HG03521 (cell line): Measurements from ENCODE around the gene C2CD4A.

Experiments
- ATAC-seq: cut with Tn5 transposase; IDR thresholded peaks from one replicate; pipeline ENCODE4 v1.9.1; 2021; ENCODE audit warnings: mild to moderate bottlenecking, moderate library complexity; ENCODE audit not compliant: unreplicated experiment

Gene C2CD4A

DNA sequence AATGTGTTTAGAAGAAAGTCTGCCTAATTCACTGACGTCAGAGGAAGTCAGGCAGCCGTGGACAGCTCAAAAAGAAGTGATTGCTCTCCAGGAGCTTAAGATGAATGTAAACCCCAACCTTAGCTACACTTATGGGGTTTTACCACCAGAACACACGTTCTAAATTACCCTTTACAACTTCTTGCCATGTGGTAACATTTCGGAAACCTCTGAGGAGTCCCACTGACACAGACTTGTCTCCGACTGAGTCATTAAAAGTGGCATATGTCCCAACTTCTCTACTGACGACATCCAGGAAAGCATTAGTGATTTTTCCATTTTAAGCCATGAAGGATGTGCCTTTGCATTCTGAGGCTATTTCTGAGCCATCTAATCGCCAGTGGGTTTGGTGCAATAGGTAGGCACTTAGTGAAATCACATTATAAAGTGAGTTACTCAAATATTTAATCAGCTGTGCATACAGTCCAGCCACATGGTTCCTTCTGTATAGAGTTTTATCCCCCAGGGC lies 32.4 kb downstream of the C2CD4A start:
- ATAC-seq = no peak

DNA sequence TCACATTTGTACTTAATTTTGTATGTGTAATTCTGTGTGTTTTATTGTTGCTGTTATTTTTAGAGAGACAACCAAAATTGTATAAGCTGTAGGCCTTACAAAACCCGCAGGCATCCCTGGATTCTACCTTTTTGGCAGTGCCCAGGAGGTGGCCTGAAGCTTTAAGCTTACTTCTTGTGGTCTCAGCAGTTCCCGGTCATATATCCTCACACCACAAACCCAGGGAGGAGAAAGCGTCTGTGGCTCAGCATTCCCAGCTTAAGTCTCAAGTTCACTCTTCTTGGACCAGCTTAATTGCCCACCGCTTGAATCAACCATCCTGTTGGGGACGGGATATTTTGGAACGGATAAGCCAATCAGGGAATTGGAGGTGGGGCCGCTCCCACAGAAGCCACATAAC lies 36.7 kb downstream of the C2CD4A start:
- ATAC-seq = no peak

DNA sequence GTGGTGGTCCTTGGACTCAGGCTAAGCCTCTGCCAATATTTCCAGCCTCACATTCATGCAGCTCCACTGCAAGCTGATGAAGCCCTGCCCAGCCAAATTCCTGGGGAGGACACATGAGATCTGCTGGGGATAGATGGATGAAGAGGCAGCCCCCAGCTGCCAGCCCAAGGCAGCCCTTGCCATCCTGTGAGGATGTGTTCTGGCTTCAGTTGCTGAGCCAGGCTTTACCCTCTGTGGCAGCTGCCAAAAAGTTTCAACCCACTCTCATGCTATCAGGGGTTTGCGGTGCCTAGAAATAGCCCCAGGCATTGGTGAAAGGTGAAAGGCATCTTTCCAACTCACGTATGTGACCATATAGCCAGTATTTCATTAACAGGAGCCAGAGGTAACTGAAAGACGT lies 37.6 kb downstream of the C2CD4A start:
- ATAC-seq = no peak

DNA sequence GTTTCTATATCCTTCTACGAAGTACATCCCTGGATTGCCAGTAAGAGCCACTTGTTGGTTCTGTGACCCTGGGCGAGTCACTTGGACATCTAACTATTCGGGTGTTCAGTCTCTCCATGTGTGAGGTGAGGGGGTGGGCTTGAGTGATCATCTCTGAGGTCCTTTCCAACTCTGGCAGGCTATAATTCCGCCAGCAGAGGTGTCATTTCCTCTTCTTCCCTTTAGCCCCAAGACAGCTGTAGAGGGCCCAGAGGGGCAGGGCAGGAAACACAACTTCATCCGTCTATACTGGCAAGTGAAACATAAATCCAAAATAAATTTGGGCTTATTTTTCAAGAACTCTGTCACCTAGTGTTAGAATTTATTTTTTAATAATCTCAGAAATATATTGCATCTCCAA lies 38.1 kb downstream of the C2CD4A start:
- no peak for ATAC-seq

DNA sequence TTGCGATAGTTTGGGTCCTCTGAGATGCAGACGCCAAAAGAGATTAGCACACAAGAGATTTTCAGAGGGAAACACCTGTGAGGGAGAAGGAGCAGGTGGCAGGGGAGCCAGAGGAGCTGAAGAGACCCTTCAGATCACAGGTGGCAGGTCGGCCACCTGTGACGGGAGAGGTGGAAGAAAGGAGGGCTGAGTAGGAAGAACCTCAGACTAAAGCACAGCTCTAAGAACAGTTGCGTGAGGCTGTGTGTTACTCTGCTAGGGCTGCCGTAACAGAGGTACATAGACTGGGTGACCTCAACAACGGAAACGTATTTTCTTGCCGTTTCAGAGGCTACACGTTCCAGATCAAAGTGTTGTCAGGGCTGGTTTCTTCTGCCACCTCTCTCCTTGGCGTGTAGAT lies 38.5 kb downstream of the C2CD4A start:
- ATAC-seq = no peak

DNA sequence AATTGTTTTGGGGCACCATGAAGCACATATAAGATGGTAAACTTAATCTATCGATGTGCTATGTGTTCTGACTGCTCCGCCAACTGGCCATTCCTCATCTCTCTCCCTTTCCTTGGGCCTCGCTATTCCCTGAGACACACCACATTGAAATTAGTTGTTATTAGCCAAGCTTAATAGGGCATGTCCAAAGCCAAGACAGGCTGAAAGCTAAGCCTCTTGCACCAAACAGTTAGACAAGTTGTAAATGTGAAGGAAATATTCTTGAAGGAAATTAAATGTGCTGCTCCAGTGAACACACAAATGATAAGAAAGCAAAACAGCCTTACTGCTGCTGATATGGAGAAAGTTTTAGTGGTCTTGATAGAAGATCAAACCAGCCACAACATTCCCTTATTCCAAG lies 39.3 kb downstream of the C2CD4A start:
- no peak for ATAC-seq

DNA sequence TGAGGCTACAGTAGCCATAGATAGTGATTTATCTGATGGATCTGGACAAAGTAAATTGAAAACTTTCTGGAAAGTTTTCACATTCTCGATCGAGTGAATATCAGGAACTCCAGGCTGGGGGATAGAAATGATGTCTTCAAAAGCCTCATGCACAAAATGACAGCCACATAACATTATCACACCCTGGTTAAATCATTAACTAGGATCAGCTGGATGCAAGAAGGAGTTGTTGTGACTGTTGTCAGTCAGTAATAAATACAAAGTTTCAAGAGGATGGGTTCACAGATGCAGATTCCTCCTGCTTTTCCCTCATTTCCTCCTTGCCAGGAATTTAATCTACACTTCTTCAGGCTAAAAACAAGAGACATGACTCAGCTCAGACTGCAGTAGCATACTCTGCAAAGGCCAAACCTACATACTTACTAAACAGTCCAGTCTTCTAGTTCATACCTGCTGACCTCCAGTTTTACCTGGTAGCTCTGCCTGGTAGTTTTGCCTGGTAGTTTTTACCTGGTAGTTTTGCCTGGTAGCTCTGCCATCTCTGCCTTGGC lies 40.9 kb downstream of the C2CD4A start:
- no peak for ATAC-seq

DNA sequence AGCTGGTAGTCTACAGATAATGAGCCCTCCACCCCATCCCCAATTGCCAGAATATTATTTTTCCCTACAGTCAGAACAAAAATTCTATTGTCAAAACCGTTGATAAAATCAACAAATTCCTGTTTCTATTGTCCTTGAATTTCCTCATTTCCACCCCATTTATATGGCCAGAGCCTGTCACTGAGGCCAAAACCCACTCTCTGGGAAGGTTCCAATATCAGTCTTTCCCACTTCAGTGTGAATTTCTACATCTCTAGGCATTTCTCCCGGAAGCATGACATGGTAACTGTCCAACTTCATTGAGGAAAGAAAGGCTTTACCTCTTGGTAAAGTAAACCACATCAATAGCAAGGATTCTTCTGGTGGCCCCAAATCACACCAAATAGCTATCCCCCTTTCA lies 41.6 kb downstream of the C2CD4A start:
- no peak for ATAC-seq

DNA sequence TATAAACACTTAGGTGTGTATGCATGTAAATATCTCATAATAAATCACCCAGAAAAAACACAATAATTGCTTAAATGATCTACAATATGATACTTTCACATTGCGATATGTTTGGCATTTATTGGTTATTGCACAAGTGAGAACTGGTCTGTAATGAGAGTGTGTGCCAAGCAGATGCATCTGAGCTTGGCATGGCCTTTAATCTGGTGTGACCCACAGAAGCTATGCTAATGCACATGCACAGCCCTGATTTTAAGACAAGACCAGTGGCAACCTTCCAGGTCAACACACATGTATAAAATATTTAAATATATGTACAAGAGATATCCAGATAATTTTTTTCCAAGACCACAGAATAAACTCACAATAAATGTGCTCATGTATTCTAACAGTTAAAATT lies 42.7 kb downstream of the C2CD4A start:
- ATAC-seq = no peak

DNA sequence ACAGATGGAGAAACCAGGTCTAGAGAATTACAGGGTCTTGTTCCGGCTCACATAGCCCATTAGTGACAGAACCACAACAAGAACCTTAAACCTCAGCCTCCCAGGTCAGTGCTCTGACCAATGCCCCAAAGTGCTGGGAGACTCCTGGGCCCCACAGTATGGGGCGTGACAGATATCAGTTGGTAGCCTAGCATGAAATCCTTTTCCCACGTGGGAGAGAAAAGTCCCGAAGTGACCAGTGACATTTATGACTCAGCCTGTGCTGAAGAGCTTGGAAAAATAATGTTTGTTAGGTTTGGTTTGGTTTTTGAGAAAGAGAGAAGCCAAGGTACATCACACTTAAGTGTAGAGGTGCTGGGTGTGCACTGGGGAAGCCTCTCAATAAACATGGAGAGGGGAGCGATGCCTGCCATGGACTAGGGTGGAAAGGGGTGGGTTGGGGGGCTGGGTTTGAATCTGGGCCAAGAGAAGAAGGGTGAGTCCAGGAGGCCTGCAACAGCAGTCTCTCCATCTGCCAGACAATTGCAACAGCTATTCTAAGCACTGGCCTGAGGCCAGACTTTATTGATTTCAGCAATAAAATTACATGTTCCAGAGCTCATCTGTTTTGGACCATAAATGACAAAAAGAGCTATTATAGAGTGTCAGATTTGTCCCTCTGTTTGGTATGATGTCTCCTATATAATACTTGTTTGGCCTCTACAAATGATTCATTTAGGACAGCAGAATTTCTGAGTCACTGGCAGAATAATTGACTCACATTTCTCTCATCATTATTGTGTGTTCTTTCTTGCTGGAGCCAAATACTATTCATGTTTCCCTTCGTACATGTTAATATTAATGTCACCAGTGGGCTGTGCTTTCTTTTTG lies 43.4 kb downstream of the C2CD4A start:
- ATAC-seq = no peak

DNA sequence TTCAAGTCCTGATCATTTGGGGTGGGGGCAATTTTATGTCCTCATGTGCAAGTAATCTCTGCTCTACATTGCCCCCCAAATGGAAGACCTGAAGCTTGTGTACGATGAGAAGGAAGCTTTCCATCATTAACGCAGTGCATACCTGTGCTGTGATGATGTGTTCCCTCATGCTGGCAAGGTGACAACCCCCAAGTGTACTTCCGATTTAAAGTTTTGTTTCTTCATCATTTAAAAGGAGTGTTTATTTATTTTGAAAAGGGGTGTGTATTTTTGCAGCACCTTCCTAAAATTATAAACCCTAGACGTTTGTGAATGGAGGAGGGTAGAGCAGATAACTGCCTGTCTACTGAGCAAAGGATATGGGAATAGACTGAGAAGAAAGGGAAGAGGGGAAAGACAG lies 45.3 kb downstream of the C2CD4A start:
- no peak for ATAC-seq

DNA sequence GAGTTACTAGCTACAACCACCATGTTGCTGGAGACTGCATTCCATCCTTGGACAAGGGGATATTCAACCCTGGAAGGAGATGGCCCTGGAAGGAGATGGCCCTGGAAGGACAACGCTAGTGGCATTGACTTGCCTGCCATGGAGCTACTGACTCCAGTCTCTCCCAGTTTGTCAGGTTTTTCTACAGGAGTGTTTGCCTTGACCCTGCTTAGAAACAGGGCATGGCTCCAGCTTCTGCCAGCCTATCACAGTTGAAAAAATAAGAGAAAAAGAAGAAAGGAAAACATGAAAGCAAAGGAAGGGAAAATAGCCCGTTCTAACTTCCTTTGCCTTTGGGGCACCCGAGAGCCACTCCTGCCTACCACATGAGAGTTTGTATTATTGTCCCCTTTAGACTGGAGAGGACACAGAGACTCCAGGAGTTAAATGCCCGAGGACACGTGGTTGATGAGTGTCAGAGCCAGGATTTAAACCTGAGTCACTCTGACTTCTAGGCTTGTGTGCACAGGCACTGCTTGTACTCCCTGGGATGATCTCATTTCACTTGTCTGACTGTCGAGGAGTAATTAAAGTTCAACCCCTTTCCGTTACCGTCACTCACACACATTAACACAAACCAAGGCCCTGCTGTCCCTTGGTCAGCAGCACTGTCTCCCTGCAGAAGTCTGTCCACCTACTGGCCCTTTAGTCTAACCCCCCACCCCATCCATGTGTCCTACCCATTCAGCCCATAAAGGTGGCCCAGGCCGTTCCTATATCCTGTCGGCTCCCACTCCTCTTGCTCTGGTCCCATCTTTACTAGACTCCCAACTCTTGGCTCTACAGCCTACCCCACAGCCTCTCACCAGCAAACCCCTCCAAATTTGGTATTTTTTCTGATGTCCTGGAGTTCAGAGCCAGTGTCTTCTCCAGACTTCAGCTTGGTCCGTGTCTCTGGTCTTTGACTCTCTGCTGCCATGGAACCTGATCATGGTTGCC lies 46.1 kb downstream of the C2CD4A start:
- no peak for ATAC-seq

DNA sequence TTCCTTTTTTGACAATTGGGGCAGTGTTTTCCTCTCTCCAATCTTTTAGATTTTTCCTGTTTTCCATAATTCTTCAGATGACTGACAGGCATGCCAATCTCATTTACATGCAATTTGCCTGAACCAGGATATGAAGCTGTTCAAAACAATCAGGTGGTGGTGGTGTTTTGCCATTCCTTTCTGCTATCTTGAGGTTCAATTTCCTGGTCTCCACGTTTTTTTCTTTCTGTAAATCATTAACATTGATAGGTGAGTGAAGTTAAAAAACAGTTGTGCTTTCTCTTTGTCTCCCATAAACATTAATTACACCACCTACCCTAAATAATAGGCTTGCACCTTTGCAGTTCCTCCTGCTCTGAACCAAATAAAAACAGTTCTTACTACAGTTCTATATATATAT lies 49.1 kb downstream of the C2CD4A start:
- ATAC-seq = no peak

DNA sequence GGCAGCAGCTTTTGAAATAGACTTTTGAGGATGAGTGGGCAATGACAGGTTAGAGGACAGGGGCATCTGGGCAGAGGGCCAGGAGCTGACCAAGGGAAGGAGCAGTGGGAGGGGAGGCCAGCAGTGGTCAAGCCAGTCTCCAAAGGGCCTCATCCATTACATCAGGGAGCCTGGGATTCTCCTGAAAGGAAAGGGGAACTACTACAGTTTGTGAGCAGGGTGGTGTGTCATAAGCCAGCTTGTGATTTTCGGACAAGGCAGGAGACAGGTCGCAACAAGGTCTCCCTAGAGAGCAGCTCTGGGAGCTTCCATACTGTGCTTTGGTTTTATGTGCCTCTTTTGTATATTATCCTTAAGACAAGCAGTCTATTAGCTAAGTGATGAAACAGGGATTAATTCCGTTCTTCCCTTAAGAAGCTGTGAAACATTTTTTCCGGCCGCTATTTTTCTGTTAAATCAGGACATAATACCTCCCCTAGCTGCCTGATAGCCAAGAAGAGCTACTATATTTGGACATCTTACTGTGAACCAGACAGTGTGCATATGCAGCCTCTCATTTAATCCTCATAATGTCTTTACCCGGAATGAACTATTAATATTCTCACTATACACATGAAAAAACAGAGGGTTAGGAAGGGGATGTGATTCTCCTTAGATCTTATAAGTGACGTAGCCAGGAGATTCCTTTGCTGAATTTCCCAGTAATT lies 51.9 kb downstream of the C2CD4A start:
- ATAC-seq = no peak

DNA sequence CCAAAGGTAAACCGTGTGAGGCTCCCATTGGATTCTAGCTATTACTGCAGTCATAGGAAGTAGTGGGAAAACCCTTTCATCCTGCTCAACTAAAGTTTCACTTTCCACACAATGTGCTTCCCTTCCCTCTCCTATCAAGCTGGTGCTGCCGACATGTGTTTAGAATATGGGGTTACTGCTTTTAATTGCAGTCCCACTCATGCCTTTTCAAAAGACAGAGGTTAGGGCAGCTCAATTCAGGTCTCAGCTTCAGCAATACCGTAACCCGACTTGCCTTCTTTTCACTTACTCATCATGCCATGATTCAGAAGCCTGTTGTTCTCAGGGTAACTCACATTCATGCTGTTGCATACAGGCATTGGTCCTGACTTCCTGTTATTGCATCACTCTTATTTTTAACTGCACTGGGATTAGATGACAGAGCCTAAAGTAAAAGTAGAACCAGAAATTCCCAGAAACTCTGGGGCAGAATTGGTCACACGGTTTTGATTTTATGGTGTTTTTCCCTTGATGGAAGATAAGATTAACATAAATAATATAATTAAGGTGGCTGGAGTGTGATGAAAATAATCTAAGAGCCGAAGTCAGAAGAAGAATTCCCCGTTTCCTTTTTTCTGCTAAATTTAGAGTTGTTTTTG lies 52.6 kb downstream of the C2CD4A start:
- ATAC-seq = no peak

DNA sequence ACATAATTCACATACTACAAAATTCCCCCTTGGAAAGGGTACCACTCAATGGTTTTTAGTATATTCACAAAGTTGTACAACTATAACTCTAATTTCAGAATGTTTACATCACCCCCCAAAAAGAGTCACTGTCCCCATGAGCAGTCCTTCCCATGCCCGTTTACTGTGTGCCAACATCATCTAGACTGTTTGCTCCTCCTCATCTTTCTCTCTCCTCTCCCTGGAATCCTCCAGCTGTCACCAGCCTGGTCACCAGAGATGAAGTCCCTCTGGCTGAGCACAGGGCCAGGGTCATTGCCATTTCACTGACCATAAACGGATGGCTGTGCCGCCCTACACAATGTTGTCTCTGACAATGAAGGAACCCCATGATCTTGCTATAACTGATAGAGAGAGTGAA lies 53.1 kb downstream of the C2CD4A start:
- no peak for ATAC-seq
